Parathyroid adenoma (tissue), 2 donors: ENCODE measurements around the gene TMBIM1.

Experiments
- H2AFZ ChIP-seq: fragments of 300-600 bp; sonication (generic); one replicate; pipeline ENCODE4 v1.7.0; 2017; ENCODE audit warnings: antibody characterized with exemption, mild to moderate bottlenecking
- H3K27ac ChIP-seq: fragments of 300-600 bp; sonication (generic); one replicate; pipeline ENCODE4 v1.7.0; 2017
- H3K27me3 ChIP-seq: fragments of 300-600 bp; sonication (generic); one replicate; pipeline ENCODE4 v1.7.0; 2017; ENCODE audit warnings: low read length; ENCODE audit not compliant: control insufficient read depth, insufficient read depth
- H3K36me3 ChIP-seq: fragments of 300-600 bp; sonication (generic); one replicate; pipeline ENCODE4 v1.7.0; 2017; ENCODE audit warnings: low read length; ENCODE audit not compliant: control insufficient read depth, insufficient read depth
- H3K4me1 ChIP-seq: fragments of 300-600 bp; sonication (generic); one replicate; pipeline ENCODE4 v1.7.0; 2017; ENCODE audit warnings: control low read depth
- H3K4me2 ChIP-seq: fragments of 300-600 bp; sonication (generic); one replicate; pipeline ENCODE4 v1.7.0; 2017; ENCODE audit warnings: low read length
- H3K4me3 ChIP-seq: fragments of 300-600 bp; sonication (generic); one replicate; pipeline ENCODE4 v1.7.0; 2017; ENCODE audit warnings: low read depth, low read length
- H3K79me2 ChIP-seq: fragments of 300-600 bp; sonication (generic); one replicate; pipeline ENCODE4 v1.7.0; 2017; ENCODE audit warnings: control low read depth
- H3K9ac ChIP-seq: fragments of 300-600 bp; sonication (generic); one replicate; pipeline ENCODE4 v1.7.0; 2017; ENCODE audit warnings: mild to moderate bottlenecking
- H3K9me3 ChIP-seq: fragments of 300-600 bp; sonication (generic); one replicate; pipeline ENCODE4 v1.7.0; 2017; ENCODE audit warnings: low read length; ENCODE audit not compliant: control insufficient read depth
- CTCF ChIP-seq: fragments of 300-600 bp; sonication (generic); IDR thresholded peaks from one replicate; pipeline ENCODE4 v1.7.0; 2017; ENCODE audit warnings: antibody characterized with exemption, mild to moderate bottlenecking
- donor health status: primary hyperparathyroidism.

The TMBIM1 gene

GRCh38 chr2:218306184-218306920 is 14.0 kb upstream of the TMBIM1 start:
- no peak overlapping the region for H3K4me3 ChIP-seq
- H3K79me2 ChIP-seq, result no peaks in the 10 kb centered on the region
- no peak overlapping the region for H3K9ac ChIP-seq
- H3K27me3 ChIP-seq, result no peaks in the 10 kb centered on the region
- H2AFZ ChIP-seq, result no peak overlapping the region
- TF ChIP-seq CTCF, result no peak
- H3K36me3 ChIP-seq, result no peaks in the 10 kb centered on the region
- no peaks in the 10 kb centered on the region for H3K4me1 ChIP-seq
- no peaks in the 10 kb centered on the region for H3K9me3 ChIP-seq
- no peak overlapping the region for H3K27ac ChIP-seq
- no peak overlapping the region for H3K4me2 ChIP-seq

- Histone ChIP-seq H3K27me3 (no peaks in the 10 kb centered on the region), H2AFZ (no peak overlapping the region), H3K36me3 (no peaks in the 10 kb centered on the region), H3K9ac (no peak overlapping the region), H3K4me2 (no peak overlapping the region), H3K4me1 (no peaks in the 10 kb centered on the region), H3K79me2 (no peaks in the 10 kb centered on the region), H3K27ac (no peak overlapping the region), H3K4me3 (no peak overlapping the region), H3K9me3 (no peaks in the 10 kb centered on the region)
- no peak for TF ChIP-seq CTCF
Observed at GRCh38 chr2:218305383-218305782, 13.1 kb upstream of the TMBIM1 start.

- Histone ChIP-seq H3K79me2 (no peaks in the 10 kb centered on the region), H3K4me2 (no peak overlapping the region), H3K36me3 (no peaks in the 10 kb centered on the region), H3K9ac (no peak overlapping the region), H2AFZ (peak overlapping the region; percentile 71), H3K9me3 (no peaks in the 10 kb centered on the region), H3K4me1 (no peaks in the 10 kb centered on the region), H3K4me3 (no peak overlapping the region), H3K27me3 (no peaks in the 10 kb centered on the region), H3K27ac (no peak overlapping the region)
- TF ChIP-seq CTCF, result peak; percentile 99
Observed at GRCh38 chr2:218301176-218301819, 9.0 kb upstream of the TMBIM1 start.

- Histone ChIP-seq H3K4me3 (no peak overlapping the region), H3K4me2 (no peak overlapping the region), H3K36me3 (no peaks in the 10 kb centered on the region), H3K79me2 (no peaks in the 10 kb centered on the region), H3K27me3 (no peaks in the 10 kb centered on the region), H3K9ac (no peak overlapping the region), H3K4me1 (peaks cover 5% of the 10 kb centered on the region), H3K9me3 (no peaks in the 10 kb centered on the region), H2AFZ (no peak overlapping the region), H3K27ac (no peak overlapping the region)
- no peak for TF ChIP-seq CTCF
Observed at GRCh38 chr2:218300141-218300540, 7.8 kb upstream of the TMBIM1 start.
